HG03060 (cell line): ENCODE data around the gene DHX40.
"Not testable (repeated sequence)": the region's sequence is repeated elsewhere in the genome, so short reads cannot be mapped to it uniquely, and the experiment has no call there.

Experiments used
- ATAC-seq: cut with Tn5 transposase; IDR thresholded peaks from one replicate; pipeline ENCODE4 v1.9.1; 2021; ENCODE audit warnings: low read depth, moderate number of reproducible peaks; ENCODE audit not compliant: unreplicated experiment

DHX40 gene

GRCh38 chr17:59558953-59559352 is 6.5 kb upstream of the DHX40 start:
- ATAC-seq, result no peak

DNA sequence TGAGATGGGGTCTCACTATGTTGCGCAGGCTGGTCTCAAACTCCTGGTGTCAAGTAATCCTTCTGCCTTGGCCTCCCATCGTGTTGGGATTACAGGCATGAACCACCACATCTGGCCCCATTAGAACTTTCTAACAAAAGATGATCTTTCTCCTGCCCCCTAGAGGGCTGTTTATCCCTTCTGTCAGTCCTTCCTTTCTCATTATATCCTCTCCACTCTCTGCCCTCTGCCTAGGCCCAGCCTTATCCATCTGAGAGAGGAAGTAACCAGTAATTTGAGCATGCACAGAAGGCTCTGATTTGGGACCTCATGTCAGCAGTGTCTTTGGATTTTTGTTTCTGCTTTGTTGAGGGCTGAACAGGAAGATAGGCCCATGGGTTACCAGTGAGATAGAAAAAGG is 4.4 kb upstream of the DHX40 start:
- no peak for ATAC-seq

DNA sequence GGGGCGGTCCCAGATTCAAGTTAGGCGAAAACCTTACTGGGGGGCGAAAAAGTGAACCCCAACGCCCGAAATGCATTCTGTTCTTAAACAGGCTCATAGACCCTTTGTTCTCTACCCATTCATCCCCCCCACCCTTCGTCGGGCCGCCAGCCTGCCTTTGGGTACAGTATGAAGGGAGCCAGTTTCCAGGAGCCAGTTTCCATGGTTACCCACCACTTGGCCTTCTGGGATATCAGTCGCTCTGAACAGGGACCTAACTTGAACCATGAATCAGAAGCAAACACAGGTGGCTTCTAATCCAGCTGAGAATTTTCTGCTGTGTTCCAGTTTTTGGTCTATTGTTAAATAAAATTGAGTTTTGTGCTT is 532 bp downstream of the DHX40 start:
- ATAC-seq, result no peak

DNA sequence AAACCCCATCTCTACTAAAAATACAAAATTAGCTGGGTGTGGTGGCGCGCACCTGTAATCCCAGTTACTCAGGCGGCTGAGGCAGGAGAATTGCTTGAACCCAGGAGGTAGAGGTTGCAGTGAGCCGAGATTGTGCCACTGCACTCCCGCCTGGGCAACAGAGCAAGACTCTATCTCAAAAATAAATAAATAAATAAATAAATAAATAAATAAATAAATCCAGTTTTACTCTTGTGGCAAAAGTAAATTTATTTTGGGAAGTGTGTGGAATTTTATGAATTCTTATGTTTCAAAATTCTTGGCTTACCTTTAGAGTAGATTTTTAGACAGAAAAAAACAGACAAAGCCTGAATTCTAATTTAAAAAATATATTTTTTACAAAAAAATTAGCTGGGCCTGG is 3.7 kb downstream of the DHX40 start:
- not testable (repeated sequence) for ATAC-seq

- ATAC-seq, result no peak
Observed at GRCh38 chr17:59572301-59572924, 7.0 kb downstream of the DHX40 start.

DNA sequence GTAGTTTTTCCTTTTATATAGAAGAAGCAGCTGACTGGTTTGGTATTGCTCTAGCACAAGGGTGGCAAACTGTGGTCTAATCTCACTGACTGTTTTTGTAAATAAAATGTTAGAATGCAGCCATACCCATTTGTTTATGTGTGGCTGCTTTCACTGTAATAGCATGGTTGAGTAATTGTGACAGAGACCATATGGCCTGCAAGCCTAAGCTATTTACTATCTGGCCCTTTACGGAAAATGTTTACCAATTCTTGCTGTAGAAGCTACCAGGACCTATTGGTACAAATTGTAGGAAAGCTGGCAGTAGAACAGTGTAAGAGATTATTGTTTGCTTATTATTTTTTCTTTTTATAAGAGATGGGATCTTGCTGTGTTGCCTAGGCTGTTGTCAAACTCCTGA is 18.8 kb downstream of the DHX40 start:
- ATAC-seq, result not testable (repeated sequence)

DNA sequence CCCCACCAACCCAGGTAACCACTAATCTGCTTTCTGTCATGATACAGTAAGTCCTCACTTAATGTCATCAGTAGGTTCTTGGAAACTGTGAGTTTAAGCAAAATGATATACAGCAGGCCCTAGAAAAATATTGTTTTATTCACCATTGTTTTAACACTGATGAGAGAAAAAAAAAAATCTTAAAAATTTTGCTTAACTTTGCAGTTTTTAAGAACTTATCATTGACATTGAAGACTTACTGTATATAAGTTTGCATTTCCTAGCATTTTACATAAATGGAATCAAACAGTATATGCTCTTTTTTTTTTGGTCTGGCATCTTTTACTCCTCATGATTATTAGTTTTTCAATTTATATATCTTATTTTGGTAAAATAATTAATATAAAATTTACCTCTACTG is 34.8 kb downstream of the DHX40 start:
- no peak for ATAC-seq

DNA sequence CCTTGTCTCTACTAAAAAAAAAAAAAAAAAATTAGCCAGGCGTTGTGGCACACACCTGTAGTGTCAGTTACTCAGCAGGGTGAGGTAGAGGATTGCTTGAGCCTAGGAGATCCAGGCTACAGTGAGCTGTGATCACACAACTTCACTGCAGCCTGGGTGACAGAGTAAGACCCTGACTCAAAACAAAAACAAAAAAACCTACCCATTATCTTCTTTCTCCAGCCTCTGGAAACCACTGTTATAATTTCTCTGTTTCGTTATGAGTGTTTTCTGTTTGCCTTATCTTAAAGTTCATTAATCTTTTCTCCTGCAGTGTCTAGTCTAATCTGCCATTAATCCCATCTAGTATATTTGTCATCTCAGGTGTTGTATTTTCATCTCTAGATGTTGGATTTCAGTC is 35.7 kb downstream of the DHX40 start:
- no peak for ATAC-seq

DNA sequence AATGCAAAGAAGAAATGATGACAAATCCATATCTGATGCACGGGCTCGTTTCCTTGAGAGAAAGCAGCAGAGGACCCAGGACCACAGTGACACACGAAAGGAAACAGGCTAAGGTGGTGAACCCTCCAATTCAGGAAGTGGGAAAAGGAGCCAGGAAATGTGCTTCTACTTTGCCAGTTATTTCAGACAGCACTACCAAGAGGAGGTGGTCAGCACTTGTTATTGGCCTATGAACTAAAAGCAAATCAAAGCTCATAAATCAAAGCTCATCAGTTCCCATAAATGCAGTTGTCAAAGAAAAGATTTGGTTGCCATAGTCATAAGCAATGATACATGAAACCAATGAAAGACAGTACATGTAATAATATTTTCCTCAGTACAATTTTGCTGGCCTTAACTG is 41.7 kb downstream of the DHX40 start:
- ATAC-seq, result no peak

DNA sequence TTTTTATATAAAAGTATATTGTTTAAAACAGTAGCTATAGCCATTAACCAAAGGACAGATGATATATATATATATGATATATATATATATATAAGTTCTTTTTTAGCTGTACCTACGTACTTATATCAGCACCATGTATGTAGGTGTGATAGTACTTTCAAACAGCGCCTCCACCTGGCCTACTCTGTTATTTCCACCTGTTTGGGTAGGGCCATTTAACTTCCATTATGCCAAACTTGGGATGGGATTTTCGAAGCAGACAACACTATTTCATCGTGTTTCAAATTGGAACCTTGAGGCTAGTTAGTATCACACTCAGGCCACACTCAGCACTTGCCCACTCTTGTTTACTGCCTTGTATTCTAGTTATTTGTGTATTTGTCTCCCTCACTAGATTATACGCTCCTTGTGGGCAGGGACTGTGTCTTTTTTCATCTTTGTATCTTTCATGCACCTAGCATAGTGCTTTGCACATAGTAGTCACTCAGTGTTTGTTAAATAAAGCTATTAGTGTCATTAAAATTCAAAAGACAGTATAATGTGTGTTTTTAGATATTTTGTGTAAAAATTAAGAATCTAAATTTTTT is 42.5 kb downstream of the DHX40 start:
- ATAC-seq, result no peak

- ATAC-seq, result no peak
Observed at GRCh38 chr17:59611503-59611902, 46.1 kb downstream of the DHX40 start.

GRCh38 chr17:59616253-59616920 is 51.0 kb downstream of the DHX40 start:
- ATAC-seq, result no peak

GRCh38 chr17:59617156-59617732 is 51.8 kb downstream of the DHX40 start:
- ATAC-seq, result no peak

- no peak for ATAC-seq
Observed at GRCh38 chr17:59619035-59619297, 53.6 kb downstream of the DHX40 start.

GRCh38 chr17:59619298-59620063 is 54.1 kb downstream of the DHX40 start, which contains the start of gene CLTC:
TSS of gene CLTC (plus strand) at chr17:59619895. CDS start at chr17:59620132, 237 bp downstream.
- ATAC-seq, result peak; percentile 50

GRCh38 chr17:59620064-59620359 is 54.6 kb downstream of the DHX40 start:
- ATAC-seq, result no peak

DNA sequence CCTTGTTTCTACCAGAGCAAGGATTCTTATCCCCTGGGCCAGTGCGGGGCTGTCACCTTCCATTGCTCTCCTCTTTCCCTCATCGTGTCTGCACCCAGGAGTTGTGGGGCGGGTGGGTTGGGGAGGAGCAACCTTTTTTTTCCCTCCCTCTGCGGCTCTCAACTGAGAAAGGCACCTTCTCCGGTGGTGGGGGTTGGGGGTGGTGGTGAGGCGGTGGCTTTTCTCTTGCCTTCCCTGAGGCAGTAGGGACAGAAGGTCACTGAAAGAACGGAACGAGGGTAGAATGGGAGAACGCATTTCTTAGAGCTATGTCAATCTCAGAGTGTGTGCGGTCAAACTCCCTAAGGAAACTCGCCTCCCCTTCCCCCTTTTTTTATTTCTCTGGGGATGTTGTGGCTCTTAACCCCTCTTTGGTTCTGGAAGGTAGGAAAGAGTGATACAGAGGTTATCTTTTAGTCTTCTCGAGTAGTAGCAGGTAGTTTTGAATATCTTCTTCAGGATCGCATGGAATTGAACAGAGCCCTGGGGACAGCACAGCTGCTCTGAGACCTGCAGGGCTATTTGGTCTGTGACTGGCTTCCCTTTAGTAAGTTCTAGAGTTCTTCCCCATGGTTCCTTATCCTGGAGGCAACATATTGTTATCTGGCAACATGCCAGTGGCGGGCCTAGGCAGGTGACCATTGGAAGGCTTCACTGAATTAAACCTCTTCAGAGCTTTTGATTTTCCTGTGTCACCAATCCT is 55.3 kb downstream of the DHX40 start:
- no peak for ATAC-seq

DNA sequence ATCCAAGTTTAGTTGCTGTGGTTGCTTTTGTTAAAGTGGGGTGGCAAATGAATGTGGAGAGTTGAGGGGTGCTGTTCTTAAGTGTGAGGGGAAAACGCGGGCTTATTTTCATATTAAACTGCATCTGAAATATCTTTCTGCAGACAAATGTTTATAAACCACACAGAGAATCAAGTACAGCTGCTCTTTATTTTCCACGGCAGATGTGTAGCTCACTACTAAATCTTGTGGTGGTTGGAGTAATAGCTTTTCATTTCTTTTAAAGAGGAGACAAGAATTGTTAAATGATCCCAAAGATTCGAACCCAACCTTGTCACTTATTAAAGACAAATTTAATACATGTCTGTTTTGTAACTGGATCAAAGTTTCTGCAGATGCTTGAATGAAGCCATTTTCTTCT is 56.4 kb downstream of the DHX40 start:
- ATAC-seq, result no peak

DNA sequence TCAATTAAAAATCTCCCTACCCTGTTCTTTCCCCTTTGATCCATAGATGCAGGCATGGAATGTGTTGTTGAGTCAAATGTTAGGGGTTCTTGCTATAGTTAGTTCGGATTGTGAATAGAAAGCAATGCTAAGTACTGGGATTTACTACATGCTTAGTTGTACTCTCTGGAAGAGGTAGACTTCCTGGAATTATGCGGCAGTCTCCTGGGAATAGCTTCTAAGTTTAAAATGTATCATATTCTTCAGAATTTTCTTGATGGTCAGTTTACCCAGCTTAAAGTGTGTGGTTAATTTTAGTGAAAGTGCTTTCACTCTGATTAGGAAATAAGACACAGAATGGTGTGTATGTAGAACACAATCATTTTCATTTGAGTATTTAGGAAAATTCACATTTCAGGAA is 57.7 kb downstream of the DHX40 start:
- no peak for ATAC-seq

GRCh38 chr17:59626756-59627155 is 61.3 kb downstream of the DHX40 start:
- no peak for ATAC-seq

DNA sequence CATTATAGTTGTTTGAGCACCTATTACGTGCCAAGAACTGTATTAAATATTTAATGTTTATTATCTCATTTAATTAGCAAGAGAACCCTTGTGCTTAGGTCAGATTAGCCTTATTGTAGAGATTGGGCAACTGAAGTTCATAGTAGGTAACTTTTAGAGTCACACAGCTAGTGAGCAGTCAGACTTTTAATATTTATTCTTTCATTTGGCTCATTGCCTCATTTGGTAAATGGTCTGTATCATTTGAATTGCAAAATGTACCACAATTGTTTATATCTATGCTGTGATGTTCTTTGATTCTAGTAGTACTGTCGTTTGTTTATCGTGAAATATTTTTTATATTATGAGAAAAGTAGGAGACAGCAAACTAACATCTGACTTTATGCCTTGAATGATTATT is 61.9 kb downstream of the DHX40 start:
- no peak for ATAC-seq
